PFSK-1 (cell line): ENCODE measurements around the gene TLX3.

Experiments
- FOXP2 ChIP-seq: optimal IDR thresholded peaks from 2 replicates; pipeline ENCODE3; 2011; ENCODE audit warnings: borderline replicate concordance, control low read depth, inconsistent platforms; ENCODE audit not compliant: insufficient read depth; ENCODE audit errors: extremely low read length, extremely low read depth
- POLR2AphosphoS5 ChIP-seq: IDR thresholded peaks from 2 replicates; pipeline ENCODE4 v1.6.1; 2012; ENCODE audit warnings: low read depth, mild to moderate bottlenecking, control low read depth, low read length, moderate library complexity
- REST ChIP-seq, 2 experiments: IDR thresholded peaks; 2 replicates each; pipeline versions ENCODE4 v1.6.1 to v1.8.0; 2011 to 2012; ENCODE audit warnings: low read depth in 2 of 2, low read length in 2 of 2, control low read depth in 1 of 2, inconsistent platforms in 1 of 2, mild to moderate bottlenecking in 1 of 2, moderate library complexity in 1 of 2; ENCODE audit not compliant: insufficient read depth in 1 of 2
- SIN3A ChIP-seq: IDR thresholded peaks from 2 replicates; pipeline ENCODE4 v1.6.1; 2012; ENCODE audit warnings: mild to moderate bottlenecking, low read length, moderate library complexity, borderline replicate concordance; ENCODE audit not compliant: insufficient read depth
- TAF1 ChIP-seq: IDR thresholded peaks from 2 replicates; pipeline ENCODE4 v1.6.1; 2012; ENCODE audit warnings: low read length, control low read depth, borderline replicate concordance; ENCODE audit not compliant: insufficient read depth

- no peak for TF ChIP-seq SIN3A
- TF ChIP-seq POLR2AphosphoS5: no peak
- TF ChIP-seq REST (IDR thresholded peaks at IDR 0.05; ENCODE audit: insufficient read depth in 1 of 2, low read depth in 2 of 2, low read length in 2 of 2): no peak
- no peak for TF ChIP-seq TAF1
- no peak for TF ChIP-seq FOXP2
These were observed 9.0 kb downstream of the TLX3 start for GRCh38 chr5:171318026-171318425.
